H1 (cell line): ENCODE measurements around the gene TMEM14B. TPM values are rescaled to one million over a fixed set of nuclear protein-coding genes. Genes with fewer than 3 reads are reported as not detected.
"Not testable (repeated sequence)": the region's sequence is repeated elsewhere in the genome, so short reads cannot be mapped to it uniquely, and the experiment has no call there.

Experiments used
- CTCF ChIA-PET: fragments of 300-600 bp; sonication (Branson Sonifier 250); formaldehyde crosslinking; loops from one replicate; lab custom pipeline; 2021; ENCODE audit not compliant: partially characterized antibody; lab: Charles Lee
- POLR2A ChIA-PET: fragments of 300-600 bp; sonication (Branson Sonifier 250); formaldehyde crosslinking; loops from one replicate; lab custom pipeline; 2021; ENCODE audit warnings: inconsistent platforms; ENCODE audit not compliant: partially characterized antibody; lab: Charles Lee
- DNase-seq, 2 experiments: peaks; one replicate each; pipeline versions ENCODE4 v3.0.0 to v3.0.0-alpha.2; 2010 to 2022; ENCODE audit warnings: low spot score in 2 of 2, low read depth in 1 of 2, mixed read lengths in 1 of 2
- FAIRE-seq: peaks from 2 replicates; lab custom pipeline; 2011; peaks lifted over from hg19 to GRCh38; lab: Jason Lieb, UNC
- H2AFZ ChIP-seq: 2 replicates; pipeline ENCODE4 v1.8.1; 2012; ENCODE audit warnings: low read length, inconsistent platforms
- H2AK5ac ChIP-seq: 2 replicates; pipeline ENCODE4 v1.6.1; 2013; ENCODE audit warnings: low read depth, low read length
- H2BK120ac ChIP-seq: replicated peaks from 2 replicates; pipeline ENCODE3; 2013; ENCODE audit warnings: low read depth, low read length, inconsistent platforms
- H2BK12ac ChIP-seq: 2 replicates; pipeline ENCODE4 v1.6.1; 2013; ENCODE audit warnings: low read depth, low read length
- H2BK15ac ChIP-seq: 2 replicates; pipeline ENCODE4 v1.6.1; 2013; ENCODE audit warnings: low read length
- H2BK20ac ChIP-seq: 2 replicates; pipeline ENCODE4 v1.6.1; 2013; ENCODE audit warnings: low read length
- H2BK5ac ChIP-seq: 2 replicates; pipeline ENCODE4 v1.6.1; 2013; ENCODE audit warnings: low read depth, low read length
- H3K14ac ChIP-seq: 2 replicates; pipeline ENCODE4 v1.6.1; 2013; ENCODE audit warnings: inconsistent platforms; ENCODE audit not compliant: insufficient read length
- H3K18ac ChIP-seq: 2 replicates; pipeline ENCODE4 v1.6.1; 2013; ENCODE audit warnings: low read length; ENCODE audit errors: extremely low read depth
- H3K23ac ChIP-seq: 2 replicates; pipeline ENCODE4 v1.6.1; 2013; ENCODE audit warnings: inconsistent platforms; ENCODE audit not compliant: insufficient read length
- H3K23me2 ChIP-seq: 2 replicates; pipeline ENCODE4 v1.6.1; 2013; ENCODE audit warnings: low read depth, low read length
- H3K27ac ChIP-seq: 2 replicates; pipeline ENCODE4 v1.6.1; 2011; ENCODE audit warnings: low read depth, low read length, inconsistent platforms
- H3K27me3 ChIP-seq, 4 experiments: replicated peaks in 1 of 4; 1 replicate in 1 of 4; 2 replicates in 3 of 4; pipeline versions ENCODE4 v1.6.1 to v1.8.1; 2011 to 2013; ENCODE audit warnings: low read length in 3 of 4, mild to moderate bottlenecking in 3 of 4, inconsistent platforms in 2 of 4, mixed read lengths in 2 of 4, moderate library complexity in 1 of 4; ENCODE audit not compliant: control insufficient read depth in 3 of 4, insufficient read depth in 3 of 4; ENCODE audit errors: extremely low read depth in 1 of 4
- H3K36me3 ChIP-seq, 4 experiments: 2 replicates each; pipeline versions ENCODE4 v1.6.1 to v1.8.1; 2011 to 2013; ENCODE audit warnings: mild to moderate bottlenecking in 4 of 4, low read length in 3 of 4, moderate library complexity in 2 of 4, control low read depth in 1 of 4, inconsistent platforms in 1 of 4; ENCODE audit not compliant: insufficient read depth in 4 of 4, control insufficient read depth in 2 of 4
- H3K4ac ChIP-seq: replicated peaks from 2 replicates; pipeline ENCODE3; 2013; ENCODE audit warnings: low read length, low read depth, mixed read lengths, inconsistent platforms; ENCODE audit not compliant: insufficient read length
- H3K4me1 ChIP-seq, 4 experiments: replicated peaks in 1 of 4; 1 replicate in 1 of 4; 2 replicates in 3 of 4; pipeline versions ENCODE4 v1.6.1 to v1.8.1; 2011 to 2013; ENCODE audit warnings: low read length in 3 of 4, inconsistent platforms in 2 of 4, mixed read lengths in 1 of 4; ENCODE audit not compliant: insufficient read depth in 4 of 4, control insufficient read depth in 3 of 4
- H3K4me2 ChIP-seq, 2 experiments: 2 replicates each; pipeline versions ENCODE4 v1.6.1 to v1.8.1; 2011 to 2013; ENCODE audit warnings: low read depth in 2 of 2, low read length in 2 of 2, control low read depth in 1 of 2, inconsistent platforms in 1 of 2, mild to moderate bottlenecking in 1 of 2; ENCODE audit not compliant: insufficient read depth in 1 of 2
- H3K4me3 ChIP-seq, 4 experiments: fragments of 200-600, 300-600 bp in 1 of 4; sonication (generic), shearing (Covaris generic), sonication (Bioruptor Twin) in 1 of 4; 2 replicates each; pipeline versions ENCODE4 v1.5.1 to v1.8.1; 2011 to 2016; ENCODE audit warnings: low read length in 4 of 4, low read depth in 3 of 4, control low read depth in 2 of 4, inconsistent platforms in 2 of 4, mild to moderate bottlenecking in 2 of 4, mixed read lengths in 1 of 4, moderate library complexity in 1 of 4; ENCODE audit not compliant: insufficient read depth in 2 of 4; ENCODE audit errors: extremely low read depth in 1 of 4
- H3K56ac ChIP-seq: replicated peaks from 2 replicates; pipeline ENCODE3; 2013; ENCODE audit warnings: low read depth, mild to moderate bottlenecking, mixed read lengths, low read length, inconsistent platforms; ENCODE audit not compliant: insufficient read length
- H3K79me1 ChIP-seq: 2 replicates; pipeline ENCODE4 v1.6.1; 2013; ENCODE audit warnings: low read depth, low read length, control low read depth
- H3K79me2 ChIP-seq, 2 experiments: 2 replicates each; pipeline versions ENCODE4 v1.6.1 to v1.8.1; 2012 to 2013; ENCODE audit warnings: low read length in 2 of 2, mild to moderate bottlenecking in 2 of 2, inconsistent platforms in 1 of 2; ENCODE audit not compliant: insufficient read depth in 2 of 2, control insufficient read depth in 1 of 2
- H3K9ac ChIP-seq, 4 experiments: replicated peaks in 1 of 4; 1 replicate in 1 of 4; 2 replicates in 3 of 4; pipeline versions ENCODE4 v1.6.1 to v1.8.1; 2011 to 2013; ENCODE audit warnings: low read depth in 3 of 4, low read length in 3 of 4, control low read depth in 2 of 4, mild to moderate bottlenecking in 2 of 4, moderate library complexity in 2 of 4, inconsistent platforms in 1 of 4; ENCODE audit errors: extremely low read depth in 1 of 4
- H3K9me3 ChIP-seq, 2 experiments: 2 replicates each; pipeline versions ENCODE4 v1.6.1 to v1.8.1; 2012 to 2013; ENCODE audit warnings: mild to moderate bottlenecking in 2 of 2, moderate library complexity in 2 of 2, control low read depth in 1 of 2, inconsistent platforms in 1 of 2, low read depth in 1 of 2, low read length in 1 of 2, mixed read lengths in 1 of 2; ENCODE audit not compliant: insufficient read depth in 2 of 2
- H4K20me1 ChIP-seq, 2 experiments: replicated peaks in 1 of 2; 2 replicates each; pipeline versions ENCODE3 to v1.8.1; 2011 to 2013; ENCODE audit warnings: inconsistent platforms in 2 of 2, low read length in 2 of 2, mild to moderate bottlenecking in 1 of 2; ENCODE audit not compliant: insufficient read depth in 2 of 2, control insufficient read depth in 1 of 2
- H4K5ac ChIP-seq: 2 replicates; pipeline ENCODE4 v1.6.1; 2013; ENCODE audit warnings: low read length, low read depth, mixed read lengths, inconsistent platforms; ENCODE audit not compliant: insufficient read length
- H4K8ac ChIP-seq: 2 replicates; pipeline ENCODE4 v1.8.0; 2013; ENCODE audit warnings: mild to moderate bottlenecking, moderate library complexity, low read length, inconsistent platforms; ENCODE audit not compliant: insufficient read depth; ENCODE audit errors: extremely low read depth
- H4K91ac ChIP-seq: replicated peaks from 2 replicates; pipeline ENCODE3; 2013; ENCODE audit warnings: low read length, mixed read lengths, inconsistent platforms; ENCODE audit not compliant: insufficient read length
- WGBS, 2 experiments: shearing (Covaris generic) in 1 of 2; methylation state at CpG; one replicate each; pipeline versions ENCODE4 v1.1.6 to v1.1.7; 2013 to 2015; ENCODE audit warnings: low lambda C conversion rate in 2 of 2, mixed read lengths in 2 of 2, inconsistent platforms in 1 of 2, low coverage in 1 of 2, missing lambda C conversion rate in 1 of 2; ENCODE audit not compliant: insufficient replicate concordance in 2 of 2, insufficient coverage in 1 of 2, insufficient read length in 1 of 2; ENCODE audit errors: extremely low coverage in 1 of 2, missing lambda C conversion rate in 1 of 2; 5-methylcytosine and 5-hydroxymethylcytosine counted together
- polyA plus RNA-seq, 7 experiments: library from polyadenylated mRNA; depleted of rRNA in 3 of 7; stranded (reverse) in 5 of 7; unstranded in 2 of 7; fragments of >200 nt in 5 of 7; fragments of 200-250 nt in 2 of 7; gene quantifications; 1 replicate in 5 of 7; 2 replicates in 1 of 7; 4 replicates in 1 of 7; pipeline versions ENCODE4 v1.2.1 to v1.2.3, GENCODE V29; 2011 to 2013; ENCODE audit warnings: missing spikeins in 2 of 7, mixed read lengths in 2 of 7
- total RNA-seq: library from RNA; stranded (reverse); fragmentation: NEBNext Ultra II Directional; extraction: Animal tissue kit (Norgen Biotek cat#: 25700); gene quantifications from 2 replicates; pipeline ENCODE4 v1.2.1, GENCODE V29; 2021

Gene TMEM14B
- total and polyA plus RNA-seq, 2 of the 8 experiments (the other 6 are each of a cell fraction or from before 2014, with no cell fraction given) = 84.6 to 109 TPM

GRCh38 chr6:10720960-10721849, 26.4 kb upstream of the TMEM14B start:
- Histone ChIP-seq H3K79me2 (peaks cover 8 to 18% of the 10 kb centered on the region in 2 experiments; a peak in 3 of 4 replicates), H2BK20ac (0 out of 2 replicates have a peak overlapping the region, but pooled peaks have one; percentile 66), H2AK5ac (peak overlapping the region; percentile 69; the same call in 1 of the 2 replicates), H3K4me2 (peak overlapping the region in 1 of 2 experiments; percentile 95; a peak in 2 of 4 replicates), H4K5ac (peak overlapping the region; percentile 18), H3K36me3 (peaks cover 3 to 16% (median 7%) of the 10 kb centered on the region in 4 experiments; a peak in 5 of 8 replicates), H2BK12ac (0 out of 2 replicates have a peak overlapping the region, but pooled peaks have one; percentile 31), H3K4me1 (peaks cover 0 to 12% (median 4%) of the 10 kb centered on the region in 4 experiments; a peak in 3 of 7 replicates), H4K8ac (peak overlapping the region; percentile 29; the same call in 1 of the 2 replicates), H4K91ac (peak overlapping the region; percentile 61), H3K4ac (peak overlapping the region; percentile 49)
- not testable (repeated sequence) for H4K20me1 ChIP-seq, FAIRE-seq, H2BK5ac ChIP-seq, H3K23ac ChIP-seq, H2AFZ ChIP-seq, H3K14ac ChIP-seq, H2BK120ac ChIP-seq, H3K23me2 ChIP-seq, H3K18ac ChIP-seq, H3K9ac ChIP-seq, H3K27me3 ChIP-seq, H3K27ac ChIP-seq, H2BK15ac ChIP-seq, H3K4me3 ChIP-seq, H3K9me3 ChIP-seq, H3K56ac ChIP-seq, DNase-seq, H3K79me1 ChIP-seq
- WGBS, 2 experiments = 90% methylated on average over 17 of the region's 17 CpGs; no CpG with 5 or more reads in 1 of the 2 experiments
- ChIA-PET CTCF (interaction anchor here (1.1 to 2.3 kb wide), 9 partner anchors 12 to 242 kb away, joined by 3 to 8 read pairs (median 5); partner anchors contain the start of genes C6orf52, PAK1IP1 and TMEM14B), POLR2A (interaction anchor here (0.9 to 6.9 kb wide), 7 partner anchors 10 to 138 kb away, joined by 3 to 39 read pairs (median 4); partner anchors contain the start of genes PAK1IP1 and TMEM14B)
